ENCODE data around the gene CLHC1.

The CLHC1 gene

DNA sequence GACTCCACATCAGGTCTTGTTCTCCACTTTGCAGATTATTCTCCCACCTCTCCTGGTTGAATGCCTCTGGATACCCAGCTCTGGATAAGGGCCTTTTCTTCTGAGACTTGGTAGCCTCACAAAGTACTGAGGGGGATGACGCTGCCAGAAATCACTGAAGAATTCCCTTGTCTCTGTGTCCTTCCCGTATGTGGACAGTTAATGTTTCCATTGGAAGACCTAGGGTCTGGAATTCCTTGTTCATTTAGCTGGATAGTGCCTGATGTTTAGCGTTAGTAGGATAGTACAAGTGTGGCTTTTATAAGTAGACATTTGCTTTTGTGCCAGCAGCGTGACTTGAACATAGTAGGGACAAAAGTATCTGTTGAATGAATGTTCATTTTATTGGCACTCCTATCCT, 76.9 kb downstream of the CLHC1 start:
- no peak for FAIRE-seq

DNA sequence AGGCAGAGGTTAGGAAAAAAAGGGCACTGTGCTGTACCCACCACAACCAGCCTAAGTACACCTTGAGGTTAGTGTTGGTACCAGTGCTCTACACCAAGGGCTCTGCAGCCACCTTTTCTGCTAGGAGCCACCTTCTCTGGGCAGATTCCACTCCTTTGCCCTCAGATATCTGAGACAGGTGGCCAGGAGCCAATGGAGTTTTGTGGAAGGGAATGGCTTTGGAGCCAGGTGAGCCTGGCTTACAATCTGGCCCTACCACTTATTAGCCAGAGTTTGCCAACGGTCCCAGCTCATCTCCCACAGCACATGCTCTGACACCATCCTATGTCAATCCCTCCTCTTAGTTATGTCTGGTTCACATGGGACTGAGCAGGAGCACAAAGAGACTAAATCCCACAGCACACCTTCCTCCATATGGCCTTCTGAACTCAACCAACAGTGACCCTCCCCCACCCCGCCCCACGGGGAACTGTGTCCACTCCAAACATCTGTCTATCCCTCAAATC, 77.5 kb downstream of the CLHC1 start:
- TF ChIP-seq POLR2AphosphoS5 (IDR thresholded peaks at IDR 0.05; ENCODE audit: low read depth, low read length) (no peak), TAF1 (IDR thresholded peaks at IDR 0.05; ENCODE audit: borderline replicate concordance, low read depth, low read length) (no peak), POLR2A (IDR thresholded peaks at IDR 0.05; ENCODE audit: low read depth, low read length) (no peak)
- no peak for DNase-seq (ENCODE audit: insufficient read length)
- no peak for FAIRE-seq

More for the DNA sequence above, 76.9 kb downstream of the CLHC1 start:
- no peak for TF ChIP-seq POLR2A (IDR thresholded peaks at IDR 0.05; ENCODE audit: low read depth, low read length)
- TF ChIP-seq TAF1 (IDR thresholded peaks at IDR 0.05; ENCODE audit: borderline replicate concordance, low read depth, low read length): no peak
- TF ChIP-seq POLR2AphosphoS5 (IDR thresholded peaks at IDR 0.05; ENCODE audit: low read depth, low read length): no peak
- DNase-seq (ENCODE audit: insufficient read length): no peak

DNA sequence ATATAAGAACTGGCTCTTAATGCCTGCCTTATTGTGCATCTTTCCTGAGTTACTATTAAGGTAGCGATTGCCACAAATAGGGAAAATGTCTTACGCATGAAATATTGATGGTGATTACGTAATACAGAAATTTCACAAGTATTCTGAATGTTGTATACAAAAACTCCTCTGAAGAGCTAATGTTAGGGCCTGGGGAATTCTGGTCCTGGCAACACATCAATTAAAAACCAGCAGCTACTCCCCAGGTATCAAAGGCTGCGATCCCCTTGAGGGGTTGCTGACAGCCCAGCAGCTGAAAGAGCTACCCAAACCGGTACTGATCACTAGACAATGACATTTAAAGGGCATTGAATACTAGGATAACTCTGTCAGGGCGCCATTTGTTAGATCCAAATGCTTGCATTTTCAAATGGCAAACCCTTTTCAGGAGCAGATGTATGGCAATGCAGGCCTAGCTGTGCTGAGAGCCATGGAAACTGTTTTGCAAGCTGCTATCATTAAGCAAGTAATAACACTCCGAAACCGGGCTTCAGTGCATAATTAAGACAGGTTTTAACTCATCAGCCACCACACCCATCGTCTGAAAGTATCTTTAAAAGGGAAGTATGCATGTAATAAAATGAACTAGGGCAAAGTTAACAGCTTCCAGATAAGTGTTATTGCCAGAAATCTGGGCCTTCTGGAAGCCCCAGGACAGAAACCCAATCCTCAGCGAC, 78.4 kb downstream of the CLHC1 start:
- FAIRE-seq (no peak), DNase-seq (ENCODE audit: insufficient read length) (no peak)
- no peak for TF ChIP-seq POLR2A (IDR thresholded peaks at IDR 0.05; ENCODE audit: low read depth, low read length)
- no peak for TF ChIP-seq POLR2AphosphoS5 (IDR thresholded peaks at IDR 0.05; ENCODE audit: low read depth, low read length)
- TF ChIP-seq TAF1 (IDR thresholded peaks at IDR 0.05; ENCODE audit: borderline replicate concordance, low read depth, low read length): no peak

DNA sequence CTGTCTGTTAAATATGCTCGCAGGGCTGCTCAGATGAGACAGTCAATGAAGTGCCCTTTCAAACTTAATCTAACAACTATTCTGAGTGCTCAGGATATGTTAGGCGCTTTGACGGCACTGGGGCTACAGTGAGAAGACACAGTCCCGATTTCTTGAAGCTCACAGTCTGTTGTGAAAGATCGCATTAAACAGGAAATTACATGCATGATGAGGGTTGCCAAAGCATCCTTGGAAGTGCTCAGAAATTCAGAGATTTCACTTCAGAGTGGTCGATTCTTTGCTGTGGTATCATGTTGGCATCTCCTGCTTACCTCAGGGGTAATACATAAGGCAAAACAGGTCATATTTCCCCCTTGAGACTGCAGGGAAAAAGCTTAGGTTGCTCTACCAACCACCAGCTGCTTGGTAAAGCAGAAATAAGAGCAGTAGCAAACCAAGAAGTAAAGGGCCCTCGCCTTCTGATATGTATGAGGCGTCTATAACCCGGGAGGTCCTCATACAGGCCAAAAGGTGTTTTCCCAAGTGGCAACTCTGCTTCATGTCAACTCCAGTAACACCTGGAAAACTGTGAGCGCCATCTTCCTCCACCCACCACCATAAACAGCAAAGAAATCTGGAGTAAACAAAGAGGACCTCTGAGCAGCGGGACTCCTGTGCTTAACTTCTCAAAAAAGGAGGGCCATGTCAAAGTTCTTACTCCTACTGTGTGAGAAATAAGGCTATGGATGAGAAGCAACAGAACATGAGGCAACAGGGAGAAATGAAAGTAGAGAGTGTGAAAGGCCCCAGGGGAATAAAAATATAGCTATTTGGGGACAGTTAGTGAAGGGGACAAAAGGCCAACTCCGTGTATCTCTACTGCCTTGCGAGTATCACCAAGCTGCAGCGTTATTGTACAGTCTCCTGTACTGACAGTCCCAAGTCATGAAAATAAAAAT, 79.3 kb downstream of the CLHC1 start:
- DNase-seq (ENCODE audit: insufficient read length) (no peak), FAIRE-seq (no peak)
- no peak for TF ChIP-seq POLR2AphosphoS5 (IDR thresholded peaks at IDR 0.05; ENCODE audit: low read depth, low read length)
- no peak for TF ChIP-seq POLR2A (IDR thresholded peaks at IDR 0.05; ENCODE audit: low read depth, low read length)
- TF ChIP-seq TAF1 (IDR thresholded peaks at IDR 0.05; ENCODE audit: borderline replicate concordance, low read depth, low read length): no peak

DNA sequence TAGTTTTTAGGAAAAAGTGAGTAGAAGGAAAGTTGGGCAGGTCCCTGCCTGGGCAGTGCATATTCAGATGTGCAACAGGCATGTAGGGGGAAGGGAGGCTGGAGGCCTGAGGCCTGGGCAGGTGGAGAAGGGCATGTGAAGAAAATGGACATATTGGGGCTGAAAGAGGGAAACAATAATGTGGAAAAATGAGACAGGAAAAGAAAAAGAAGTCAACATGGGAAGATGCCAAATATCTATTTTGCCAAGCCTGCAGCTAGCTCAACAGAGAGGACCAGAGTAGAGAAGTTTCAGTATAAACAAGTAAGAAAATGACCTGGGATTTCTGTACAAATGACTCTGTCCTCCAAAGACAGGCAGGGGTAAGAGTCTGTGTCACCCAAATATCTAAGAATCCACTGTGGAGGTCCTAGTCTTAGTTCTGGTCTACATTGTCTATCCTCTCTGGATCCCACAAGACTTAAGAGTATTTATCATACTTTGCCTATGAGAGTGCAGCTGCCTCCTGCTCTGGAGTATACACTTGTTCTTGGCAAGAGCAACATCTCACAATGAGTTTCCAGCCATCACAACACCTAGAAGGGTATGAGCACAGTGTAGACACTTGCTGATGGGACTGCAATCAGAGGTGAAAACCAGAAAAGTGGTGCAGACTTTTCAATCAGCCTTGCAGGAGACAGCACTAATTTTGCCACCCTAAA, 80.2 kb downstream of the CLHC1 start:
- no peak for FAIRE-seq
- TF ChIP-seq TAF1 (IDR thresholded peaks at IDR 0.05; ENCODE audit: borderline replicate concordance, low read depth, low read length): no peak
- no peak for TF ChIP-seq POLR2AphosphoS5 (IDR thresholded peaks at IDR 0.05; ENCODE audit: low read depth, low read length)
- TF ChIP-seq POLR2A (IDR thresholded peaks at IDR 0.05; ENCODE audit: low read depth, low read length): no peak
- no peak for DNase-seq (ENCODE audit: insufficient read length)

DNA sequence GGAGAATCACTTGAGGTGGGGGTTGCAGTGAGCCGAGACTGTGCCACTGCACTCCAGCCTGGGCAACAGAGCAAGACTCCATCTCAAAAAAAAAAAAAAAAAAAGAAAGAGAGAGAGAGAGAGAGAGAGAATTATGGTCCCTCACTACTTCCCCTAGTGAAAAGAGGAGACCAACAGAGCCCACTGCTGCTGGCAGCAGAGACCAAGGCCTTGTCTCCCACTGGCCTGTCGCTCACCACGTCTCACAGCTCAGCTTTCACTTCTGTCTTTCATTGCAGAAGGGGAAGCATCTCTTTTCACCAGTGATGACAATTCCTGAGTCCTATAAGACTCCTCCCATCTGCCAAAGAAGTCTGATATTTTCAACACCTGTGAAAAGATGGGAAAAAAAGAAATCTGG, 81.3 kb downstream of the CLHC1 start:
- no peak for DNase-seq (ENCODE audit: insufficient read length)
- TF ChIP-seq TAF1 (IDR thresholded peaks at IDR 0.05; ENCODE audit: borderline replicate concordance, low read depth, low read length) (no peak), POLR2AphosphoS5 (IDR thresholded peaks at IDR 0.05; ENCODE audit: low read depth, low read length) (no peak), POLR2A (IDR thresholded peaks at IDR 0.05; ENCODE audit: low read depth, low read length) (no peak)
- peak; percentile 58 for FAIRE-seq

DNA sequence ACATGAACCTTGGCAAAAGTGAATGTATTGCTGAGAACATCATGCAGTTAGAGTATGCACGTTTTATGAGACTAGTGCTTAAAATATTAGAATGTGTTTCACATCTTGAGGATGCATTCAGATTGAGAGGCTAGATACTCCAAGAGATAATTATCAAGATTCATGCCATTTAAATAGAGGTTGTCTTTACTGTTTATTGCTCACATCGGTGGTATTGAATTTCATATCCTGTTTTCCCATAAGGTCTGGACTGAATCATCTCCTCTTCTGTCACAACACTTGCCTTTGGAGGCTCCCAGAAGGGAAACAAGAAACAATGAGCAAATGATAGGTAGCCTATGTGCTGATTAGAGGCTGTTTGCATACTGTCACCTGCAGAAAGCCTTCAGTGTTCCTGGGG, 83.8 kb downstream of the CLHC1 start:
- TF ChIP-seq TAF1 (IDR thresholded peaks at IDR 0.05; ENCODE audit: borderline replicate concordance, low read depth, low read length) (no peak), POLR2A (IDR thresholded peaks at IDR 0.05; ENCODE audit: low read depth, low read length) (no peak), POLR2AphosphoS5 (IDR thresholded peaks at IDR 0.05; ENCODE audit: low read depth, low read length) (no peak)
- FAIRE-seq: no peak
- DNase-seq (ENCODE audit: insufficient read length): no peak

DNA sequence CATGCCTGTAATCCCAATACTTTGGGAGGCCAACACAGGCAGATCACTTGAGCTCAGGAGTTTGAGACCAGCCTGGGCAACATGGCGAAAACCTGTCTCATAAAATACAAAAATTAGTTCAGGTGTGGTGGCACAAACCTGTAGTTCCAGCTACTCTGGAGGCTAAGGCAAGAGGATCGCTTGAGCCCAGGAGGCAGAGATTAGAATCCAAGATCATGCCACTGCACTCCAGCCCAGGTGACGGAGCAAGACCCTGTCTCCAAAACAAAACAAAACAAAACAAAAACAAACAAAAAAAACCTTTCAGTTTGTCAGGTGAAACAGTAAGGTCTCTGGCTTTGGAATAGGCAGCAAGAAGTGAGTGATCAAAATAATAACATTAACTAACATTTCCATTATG, 84.6 kb downstream of the CLHC1 start:
- FAIRE-seq: no peak
- no peak for TF ChIP-seq POLR2AphosphoS5 (IDR thresholded peaks at IDR 0.05; ENCODE audit: low read depth, low read length)
- TF ChIP-seq TAF1 (IDR thresholded peaks at IDR 0.05; ENCODE audit: borderline replicate concordance, low read depth, low read length): no peak
- no peak for TF ChIP-seq POLR2A (IDR thresholded peaks at IDR 0.05; ENCODE audit: low read depth, low read length)
- no peak for DNase-seq (ENCODE audit: insufficient read length)

DNA sequence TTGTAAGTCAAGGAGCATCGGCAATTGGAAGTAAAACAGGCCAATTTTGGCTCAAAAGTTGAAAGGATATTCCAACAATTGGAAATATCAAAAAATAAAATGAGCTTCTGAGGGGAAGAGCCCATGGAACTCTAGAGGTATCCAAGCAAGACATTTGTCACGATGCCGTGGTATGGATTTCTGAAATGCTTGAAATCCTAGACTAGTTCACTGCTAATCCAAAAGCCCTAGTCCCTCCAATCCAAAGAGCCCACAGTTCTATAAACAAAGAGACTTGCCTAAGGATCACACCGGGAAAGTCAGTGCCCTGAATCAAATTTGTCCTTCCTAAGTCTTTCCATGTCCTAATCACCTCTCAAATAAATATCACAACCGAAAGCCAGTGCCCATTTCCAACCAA, 85.1 kb downstream of the CLHC1 start:
- no peak for DNase-seq (ENCODE audit: insufficient read length)
- no peak for FAIRE-seq
- TF ChIP-seq POLR2A (IDR thresholded peaks at IDR 0.05; ENCODE audit: low read depth, low read length) (no peak), POLR2AphosphoS5 (IDR thresholded peaks at IDR 0.05; ENCODE audit: low read depth, low read length) (no peak), TAF1 (IDR thresholded peaks at IDR 0.05; ENCODE audit: borderline replicate concordance, low read depth, low read length) (no peak)

DNA sequence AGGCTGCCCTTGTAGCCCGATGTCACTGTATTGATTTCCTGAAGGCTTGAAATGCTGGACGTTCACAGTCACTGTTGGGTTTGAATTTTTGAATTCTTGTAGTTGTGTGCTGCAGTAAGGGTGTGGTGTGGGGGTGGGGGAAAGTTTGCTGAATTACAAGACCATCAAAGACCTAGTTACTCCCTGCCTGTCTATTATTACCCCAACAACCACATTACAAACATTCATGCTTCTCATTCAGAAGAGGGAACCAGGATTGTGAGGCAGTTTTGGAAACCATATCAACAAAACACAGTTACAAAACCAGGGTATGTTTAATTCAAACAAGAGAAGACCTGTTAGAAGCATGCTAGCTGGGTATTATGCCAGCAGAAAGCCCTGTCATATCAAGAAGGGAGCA, 85.8 kb downstream of the CLHC1 start:
- FAIRE-seq: no peak
- TF ChIP-seq POLR2A (IDR thresholded peaks at IDR 0.05; ENCODE audit: low read depth, low read length): no peak
- TF ChIP-seq POLR2AphosphoS5 (IDR thresholded peaks at IDR 0.05; ENCODE audit: low read depth, low read length): no peak
- TF ChIP-seq TAF1 (IDR thresholded peaks at IDR 0.05; ENCODE audit: borderline replicate concordance, low read depth, low read length): no peak
- no peak for DNase-seq (ENCODE audit: insufficient read length)
